ENCODE data around the gene PIK3IP1. TPM values are rescaled to one million over a fixed set of nuclear protein-coding genes. Genes with fewer than 3 reads are reported as not detected.

Gene PIK3IP1, protein sequence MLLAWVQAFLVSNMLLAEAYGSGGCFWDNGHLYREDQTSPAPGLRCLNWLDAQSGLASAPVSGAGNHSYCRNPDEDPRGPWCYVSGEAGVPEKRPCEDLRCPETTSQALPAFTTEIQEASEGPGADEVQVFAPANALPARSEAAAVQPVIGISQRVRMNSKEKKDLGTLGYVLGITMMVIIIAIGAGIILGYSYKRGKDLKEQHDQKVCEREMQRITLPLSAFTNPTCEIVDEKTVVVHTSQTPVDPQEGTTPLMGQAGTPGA
- total RNA-seq = 10 to 100 TPM; 32.8 to 61.2 (median 47.1) TPM

DNA sequence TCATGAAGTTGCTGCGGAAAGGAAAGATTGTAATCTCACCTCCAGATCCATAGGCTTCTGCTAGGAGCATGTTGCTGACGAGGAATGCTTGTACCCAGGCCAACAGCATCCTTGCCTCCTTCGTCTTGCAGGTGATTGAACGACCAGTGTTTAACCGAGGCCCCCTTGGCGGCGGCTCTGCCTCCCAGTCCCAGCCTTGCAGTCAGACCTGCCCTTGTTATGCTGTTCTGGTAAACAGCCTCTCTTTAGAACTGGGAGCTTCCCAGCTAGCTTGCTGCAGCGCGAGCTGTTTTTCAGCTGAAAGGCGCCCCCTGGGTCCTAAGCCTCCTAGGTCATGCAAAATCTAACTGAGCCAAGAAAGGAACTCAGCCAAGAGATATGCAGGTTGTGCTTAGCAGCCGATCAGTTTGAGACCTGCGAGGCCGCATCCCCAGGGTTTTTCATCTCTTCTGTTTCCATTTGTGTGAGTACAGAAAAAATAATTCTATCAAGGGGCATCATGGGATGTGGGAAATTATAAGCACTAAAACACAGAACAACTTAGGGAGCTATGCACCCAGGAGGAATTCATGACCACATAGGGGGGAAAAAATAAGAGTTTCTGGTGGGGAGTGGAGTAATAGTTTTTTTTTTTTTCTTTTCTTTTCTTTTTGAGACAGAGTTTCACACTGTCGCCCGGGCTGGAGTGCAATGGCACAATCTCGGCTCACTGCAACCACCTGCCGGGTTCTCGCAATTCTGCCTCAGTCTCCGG lies at the start of gene PIK3IP1:
Gene PIK3IP1, minus strand, starts transcription at position 253 of the 754 bp plus-strand sequence. Its CDS starts 144 bp downstream, at position 109.
- TF ChIP-seq, protein P1, sequence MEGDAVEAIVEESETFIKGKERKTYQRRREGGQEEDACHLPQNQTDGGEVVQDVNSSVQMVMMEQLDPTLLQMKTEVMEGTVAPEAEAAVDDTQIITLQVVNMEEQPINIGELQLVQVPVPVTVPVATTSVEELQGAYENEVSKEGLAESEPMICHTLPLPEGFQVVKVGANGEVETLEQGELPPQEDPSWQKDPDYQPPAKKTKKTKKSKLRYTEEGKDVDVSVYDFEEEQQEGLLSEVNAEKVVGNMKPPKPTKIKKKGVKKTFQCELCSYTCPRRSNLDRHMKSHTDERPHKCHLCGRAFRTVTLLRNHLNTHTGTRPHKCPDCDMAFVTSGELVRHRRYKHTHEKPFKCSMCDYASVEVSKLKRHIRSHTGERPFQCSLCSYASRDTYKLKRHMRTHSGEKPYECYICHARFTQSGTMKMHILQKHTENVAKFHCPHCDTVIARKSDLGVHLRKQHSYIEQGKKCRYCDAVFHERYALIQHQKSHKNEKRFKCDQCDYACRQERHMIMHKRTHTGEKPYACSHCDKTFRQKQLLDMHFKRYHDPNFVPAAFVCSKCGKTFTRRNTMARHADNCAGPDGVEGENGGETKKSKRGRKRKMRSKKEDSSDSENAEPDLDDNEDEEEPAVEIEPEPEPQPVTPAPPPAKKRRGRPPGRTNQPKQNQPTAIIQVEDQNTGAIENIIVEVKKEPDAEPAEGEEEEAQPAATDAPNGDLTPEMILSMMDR (IDR thresholded peaks at IDR 0.05) = peak in 1 of 3 donors; percentile 9
- ATAC-seq (ENCODE audit: low FRiP score) = peak; percentile 49
- peak; percentile 76 for DNase-seq (ENCODE audit: low spot score)

DNA sequence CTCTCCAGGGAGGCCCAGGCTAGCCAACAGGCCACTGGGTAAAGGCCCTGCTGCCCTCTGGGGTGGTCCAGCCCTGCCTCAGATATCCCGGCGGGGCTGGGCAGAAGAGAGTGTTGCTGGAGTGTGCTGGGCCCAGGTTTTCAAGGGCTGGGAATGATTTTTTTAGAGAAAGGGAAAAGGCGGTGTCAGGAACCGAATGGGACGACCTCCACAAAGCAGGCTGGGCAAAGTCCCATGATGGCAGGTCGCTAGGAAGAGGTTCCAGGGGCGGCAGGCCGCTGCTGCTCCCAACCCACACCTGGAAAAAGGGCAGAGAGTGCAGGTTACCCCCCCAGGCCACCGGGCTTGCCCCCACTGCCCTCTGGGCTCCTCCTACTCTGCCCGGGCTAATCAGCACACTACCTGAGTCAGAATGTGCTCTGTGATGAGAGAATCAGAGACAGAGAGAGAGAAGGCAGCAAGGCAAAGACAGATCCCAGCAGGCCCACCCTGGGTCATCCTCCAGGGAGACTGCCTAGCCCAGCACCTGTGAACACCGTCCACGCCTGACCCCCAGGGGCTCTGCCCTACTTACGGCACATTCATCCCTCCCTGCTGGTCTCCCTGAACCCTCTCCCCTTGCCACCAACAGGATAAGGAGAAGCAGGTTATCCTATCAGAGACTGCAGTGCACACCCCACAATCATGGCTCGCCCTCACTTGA lies 49.2 kb upstream of the PIK3IP1 start:
- ATAC-seq (ENCODE audit: low FRiP score) (no peak), DNase-seq (ENCODE audit: low spot score) (no peak)
- TF ChIP-seq, protein P1 (IDR thresholded peaks at IDR 0.05) = no peak

DNA sequence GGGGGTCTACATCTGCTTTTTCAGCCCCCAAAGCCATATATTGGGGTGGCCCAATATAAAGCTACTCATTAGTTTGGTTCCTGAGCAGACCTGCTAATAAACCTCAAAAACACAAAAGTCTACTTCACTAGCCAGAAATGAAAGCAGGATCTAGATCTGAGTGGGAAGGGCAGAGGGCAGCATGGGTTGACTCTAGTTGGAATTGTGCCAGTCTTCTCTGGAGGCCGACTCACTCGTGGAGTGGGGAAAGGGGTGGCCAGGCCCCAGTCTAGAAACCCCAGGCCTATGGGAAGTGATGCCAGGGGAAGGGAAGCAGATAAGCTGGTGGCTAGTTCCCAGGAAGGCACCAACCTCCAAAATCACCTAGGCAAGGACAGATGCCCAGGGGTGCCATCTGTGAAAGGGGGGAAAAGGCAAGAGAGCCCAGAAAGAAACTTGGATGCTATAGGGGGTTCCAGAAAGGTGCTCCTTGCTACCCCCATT lies 48.5 kb upstream of the PIK3IP1 start:
- TF ChIP-seq, protein P1 (IDR thresholded peaks at IDR 0.05) = no peak
- no peak for DNase-seq (ENCODE audit: low spot score)
- ATAC-seq (ENCODE audit: low FRiP score) = no peak

DNA sequence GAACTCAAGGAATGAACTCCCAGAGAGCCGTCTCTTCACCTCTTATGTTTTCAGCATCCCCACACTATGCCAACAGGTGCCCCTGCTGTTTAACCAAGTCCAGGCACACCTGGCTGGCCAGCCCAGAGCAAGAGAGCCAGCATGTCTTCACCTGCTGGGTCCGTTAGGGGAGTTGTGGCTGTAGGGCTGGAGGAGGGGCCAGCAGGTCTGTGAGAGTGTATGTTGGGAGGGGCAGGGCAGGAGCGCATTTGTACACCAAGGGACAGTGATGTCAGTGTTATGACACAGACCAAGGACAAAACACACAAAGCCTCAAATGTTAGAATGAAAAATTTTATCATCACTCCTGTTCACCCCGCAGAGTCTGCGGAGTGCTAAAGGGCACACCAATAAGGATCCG lies 48.1 kb upstream of the PIK3IP1 start:
- no peak for DNase-seq (ENCODE audit: low spot score)
- TF ChIP-seq, protein P1 (IDR thresholded peaks at IDR 0.05) = no peak
- no peak for ATAC-seq (ENCODE audit: low FRiP score)

DNA sequence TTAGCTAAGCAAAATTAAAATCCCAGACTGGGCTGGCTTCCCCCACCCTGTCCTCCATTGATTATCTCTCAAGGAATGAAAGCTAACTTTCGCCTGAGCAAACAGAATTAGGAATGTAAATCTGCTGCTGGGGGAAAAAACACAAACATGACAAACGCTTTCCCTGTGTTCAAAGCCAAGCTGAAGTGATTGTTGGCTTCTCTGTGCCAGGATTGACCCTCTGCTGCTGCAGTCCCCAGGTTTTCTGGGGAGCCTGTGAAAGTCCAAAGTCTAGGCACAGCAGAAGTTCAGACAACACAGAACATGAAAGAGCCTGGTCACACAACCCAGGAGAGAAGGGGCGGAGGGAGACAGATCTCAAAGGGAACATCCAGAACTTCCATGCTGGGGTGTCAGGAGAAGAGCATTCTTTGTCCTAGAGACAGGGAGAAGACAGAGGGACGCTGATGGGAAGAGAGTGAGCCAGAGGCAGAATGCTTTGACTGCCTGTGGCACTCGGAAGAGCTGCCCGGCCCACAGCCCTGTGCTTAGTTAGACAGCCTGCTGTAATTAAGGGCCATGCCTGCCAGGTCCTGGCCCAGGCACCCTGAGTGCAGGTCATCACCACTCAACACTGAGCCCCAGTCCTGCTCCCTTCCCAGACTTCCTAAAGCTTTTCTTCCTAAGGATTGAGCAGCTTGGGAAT lies 47.0 kb upstream of the PIK3IP1 start:
- ATAC-seq (ENCODE audit: low FRiP score) (no peak), DNase-seq (ENCODE audit: low spot score) (no peak)
- TF ChIP-seq, protein P1 (IDR thresholded peaks at IDR 0.05) = no peak

DNA sequence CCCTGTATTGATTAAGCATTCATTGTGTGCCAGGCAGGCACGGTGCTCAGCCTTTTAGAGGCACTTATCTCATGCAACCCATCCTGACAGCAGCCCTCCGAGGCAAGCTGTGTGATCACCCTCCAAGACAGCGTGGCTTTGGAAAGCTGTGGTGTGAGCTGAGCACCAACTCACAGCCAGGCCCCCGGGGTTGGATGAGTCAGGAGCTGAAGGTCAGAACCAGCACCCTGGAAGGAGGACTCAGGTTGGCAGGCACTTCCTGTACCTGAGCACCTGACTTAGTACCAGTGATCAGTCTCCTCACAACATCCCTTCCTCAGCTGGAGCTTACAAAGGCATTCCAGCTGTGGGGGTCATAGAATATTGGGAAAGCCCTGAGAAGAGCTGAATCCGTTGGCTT lies 44.9 kb upstream of the PIK3IP1 start:
- no peak for ATAC-seq (ENCODE audit: low FRiP score)
- DNase-seq (ENCODE audit: low spot score) = no peak
- TF ChIP-seq, protein P1 (IDR thresholded peaks at IDR 0.05) = no peak
